ENCODE data around the gene RHAG. TPM values are rescaled to one million over a fixed set of nuclear protein-coding genes. Genes with fewer than 3 reads are reported as not detected.
"Not testable (repeated sequence)": the region's sequence is repeated elsewhere in the genome, so short reads cannot be mapped to it uniquely, and the experiment has no call there.

RHAG gene
- total and polyA plus RNA-seq, 9 donors = 0.40 to 0.43 TPM; not detected in 7

DNA sequence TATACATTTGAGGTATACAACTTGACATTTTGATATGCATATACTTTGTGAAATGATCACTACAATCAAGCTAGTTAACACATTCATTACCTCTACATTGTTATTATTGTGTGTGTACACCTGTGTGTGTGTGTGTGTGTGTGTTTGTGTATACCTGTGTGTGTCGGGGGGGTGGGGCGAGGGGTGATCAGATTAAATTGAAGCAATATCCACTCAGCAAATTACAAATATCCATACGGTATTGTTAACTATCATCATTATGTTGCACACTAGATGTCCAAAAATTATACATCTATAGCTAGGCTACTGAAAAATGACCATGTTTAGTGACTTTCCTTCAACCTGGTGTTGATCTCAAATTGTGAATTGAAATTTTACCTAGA lies 1.8 kb downstream of the RHAG start:
- H3K4me1 ChIP-seq (ENCODE audit: insufficient read depth) = no peaks in the 10 kb centered on the region
- H3K27me3 ChIP-seq = no peaks in the 10 kb centered on the region
- H3K9me3 ChIP-seq = no peaks in the 10 kb centered on the region
- no peak for DNase-seq
- TF ChIP-seq, protein P1, sequence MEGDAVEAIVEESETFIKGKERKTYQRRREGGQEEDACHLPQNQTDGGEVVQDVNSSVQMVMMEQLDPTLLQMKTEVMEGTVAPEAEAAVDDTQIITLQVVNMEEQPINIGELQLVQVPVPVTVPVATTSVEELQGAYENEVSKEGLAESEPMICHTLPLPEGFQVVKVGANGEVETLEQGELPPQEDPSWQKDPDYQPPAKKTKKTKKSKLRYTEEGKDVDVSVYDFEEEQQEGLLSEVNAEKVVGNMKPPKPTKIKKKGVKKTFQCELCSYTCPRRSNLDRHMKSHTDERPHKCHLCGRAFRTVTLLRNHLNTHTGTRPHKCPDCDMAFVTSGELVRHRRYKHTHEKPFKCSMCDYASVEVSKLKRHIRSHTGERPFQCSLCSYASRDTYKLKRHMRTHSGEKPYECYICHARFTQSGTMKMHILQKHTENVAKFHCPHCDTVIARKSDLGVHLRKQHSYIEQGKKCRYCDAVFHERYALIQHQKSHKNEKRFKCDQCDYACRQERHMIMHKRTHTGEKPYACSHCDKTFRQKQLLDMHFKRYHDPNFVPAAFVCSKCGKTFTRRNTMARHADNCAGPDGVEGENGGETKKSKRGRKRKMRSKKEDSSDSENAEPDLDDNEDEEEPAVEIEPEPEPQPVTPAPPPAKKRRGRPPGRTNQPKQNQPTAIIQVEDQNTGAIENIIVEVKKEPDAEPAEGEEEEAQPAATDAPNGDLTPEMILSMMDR (IDR thresholded peaks at IDR 0.05) = no peak
- no peak for TF ChIP-seq POLR2A (IDR thresholded peaks at IDR 0.05)
- TF ChIP-seq EP300 (IDR thresholded peaks at IDR 0.05) = no peak
- no peak overlapping the region for H3K4me3 ChIP-seq
- WGBS, 3 donors = 70 to 91% (median 74%) methylated on average over 3 of the region's 3 CpGs
- intact Hi-C loops (cut with DNase I) = no loop called here
- H3K27ac ChIP-seq = no peak overlapping the region
- no peaks in the 10 kb centered on the region for H3K36me3 ChIP-seq

DNA sequence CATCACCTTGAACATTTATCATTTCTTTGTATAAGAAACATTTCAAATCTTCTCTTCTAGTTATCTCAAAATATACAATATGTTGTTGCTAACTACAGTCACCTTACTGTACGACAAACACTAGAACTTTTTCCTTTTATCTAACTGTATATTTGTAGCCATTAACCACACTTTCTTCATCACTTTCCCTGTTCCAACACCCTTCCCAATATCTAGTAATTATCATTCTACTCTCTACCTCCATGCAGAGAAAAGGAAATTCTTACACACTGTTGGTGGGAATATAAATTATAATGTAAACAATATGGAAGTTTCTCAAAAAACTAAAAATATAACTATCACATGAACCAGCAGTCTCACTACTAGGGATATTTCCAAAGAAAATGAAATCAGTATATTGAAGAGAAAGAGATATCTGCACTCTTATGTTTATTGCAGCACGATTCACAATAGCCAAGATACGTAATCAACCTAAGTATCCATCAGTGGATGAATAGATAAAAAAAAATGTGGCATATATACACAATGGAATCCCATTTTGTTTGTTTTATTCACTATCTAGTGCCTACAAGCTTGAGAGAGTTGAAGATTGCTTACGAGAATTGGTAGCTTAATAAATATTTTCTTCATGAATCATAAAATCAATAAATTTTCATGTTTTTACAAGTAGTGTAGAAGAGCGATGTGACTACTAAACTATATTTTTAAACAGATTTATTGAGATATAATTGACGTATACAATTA lies 2.4 kb downstream of the RHAG start:
- no peaks in the 10 kb centered on the region for H3K4me1 ChIP-seq (ENCODE audit: insufficient read depth)
- no peak for DNase-seq
- WGBS, 3 donors = 83 to 88% (median 88%) methylated on average over 6 of the region's 6 CpGs
- H3K4me3 ChIP-seq = no peak overlapping the region
- H3K36me3 ChIP-seq = no peaks in the 10 kb centered on the region
- TF ChIP-seq EP300 (IDR thresholded peaks at IDR 0.05) = no peak
- TF ChIP-seq POLR2A (IDR thresholded peaks at IDR 0.05) = no peak
- TF ChIP-seq, protein P1 (IDR thresholded peaks at IDR 0.05) = no peak
- H3K27ac ChIP-seq = no peak overlapping the region
- H3K9me3 ChIP-seq = no peaks in the 10 kb centered on the region
- intact Hi-C loops (cut with DNase I) = no loop called here
- no peaks in the 10 kb centered on the region for H3K27me3 ChIP-seq

DNA sequence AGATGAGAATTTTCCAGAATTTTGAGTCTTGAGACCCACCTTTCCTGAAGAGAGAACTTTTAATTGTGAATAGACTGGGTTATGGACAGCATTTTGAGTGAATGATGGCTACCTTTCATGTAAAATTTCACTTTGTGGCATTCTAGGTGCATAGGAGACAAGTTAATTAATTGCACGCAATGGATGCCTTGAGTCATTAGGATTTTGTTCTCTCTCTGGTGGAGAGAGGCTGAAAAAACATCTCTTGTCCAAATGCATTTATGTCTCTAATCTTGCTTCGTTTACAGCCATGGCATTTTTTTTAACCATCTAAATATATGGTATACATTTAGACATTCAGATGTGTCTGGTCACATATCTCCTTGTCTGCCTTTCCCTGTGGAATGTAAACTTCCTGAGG lies 3.1 kb downstream of the RHAG start:
- Histone ChIP-seq H3K9me3 (no peaks in the 10 kb centered on the region), H3K27me3 (no peaks in the 10 kb centered on the region), H3K36me3 (no peaks in the 10 kb centered on the region), H3K27ac (no peak overlapping the region), H3K4me3 (no peak overlapping the region), H3K4me1 (ENCODE audit: insufficient read depth) (no peaks in the 10 kb centered on the region)
- intact Hi-C loops (cut with DNase I) = no loop called here
- no peak for DNase-seq
- whole genome bisulfite sequencing, 3 donors = 78 to 83% (median 80%) methylated on average over 2 of the region's 2 CpGs
- TF ChIP-seq, protein P1 (IDR thresholded peaks at IDR 0.05) = no peak
- TF ChIP-seq EP300 (IDR thresholded peaks at IDR 0.05) = no peak
- TF ChIP-seq POLR2A (IDR thresholded peaks at IDR 0.05) = no peak

DNA sequence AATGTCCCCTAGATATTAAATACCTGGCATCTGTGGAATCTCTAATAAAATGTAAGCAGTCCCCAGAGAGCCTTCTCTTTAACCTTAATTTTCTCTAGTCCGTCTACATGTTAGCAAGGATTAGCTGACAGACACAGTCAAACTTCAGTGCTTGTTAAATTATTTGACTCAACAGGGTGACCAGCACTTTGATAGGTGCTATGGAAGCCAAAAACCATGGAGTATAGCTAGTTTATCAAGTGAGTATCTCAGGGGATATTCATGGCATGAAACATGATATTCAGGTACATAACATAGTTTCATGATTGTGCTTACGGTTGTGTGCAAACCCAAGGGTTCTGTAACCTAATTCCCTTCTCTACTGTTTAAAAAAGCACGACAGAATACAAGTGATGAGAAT lies 3.9 kb downstream of the RHAG start:
- 83 to 86% (median 85%) methylated on average over 3 of the region's 3 CpGs for WGBS, 3 donors
- intact Hi-C loops (cut with DNase I) = no loop called here
- DNase-seq = no peak
- TF ChIP-seq EP300 (IDR thresholded peaks at IDR 0.05) = no peak
- TF ChIP-seq POLR2A (IDR thresholded peaks at IDR 0.05) = no peak
- TF ChIP-seq, protein P1 (IDR thresholded peaks at IDR 0.05) = no peak
- Histone ChIP-seq H3K36me3 (no peaks in the 10 kb centered on the region), H3K27ac (no peak overlapping the region), H3K4me3 (no peak overlapping the region), H3K27me3 (no peaks in the 10 kb centered on the region), H3K4me1 (ENCODE audit: insufficient read depth) (no peaks in the 10 kb centered on the region), H3K9me3 (no peaks in the 10 kb centered on the region)

DNA sequence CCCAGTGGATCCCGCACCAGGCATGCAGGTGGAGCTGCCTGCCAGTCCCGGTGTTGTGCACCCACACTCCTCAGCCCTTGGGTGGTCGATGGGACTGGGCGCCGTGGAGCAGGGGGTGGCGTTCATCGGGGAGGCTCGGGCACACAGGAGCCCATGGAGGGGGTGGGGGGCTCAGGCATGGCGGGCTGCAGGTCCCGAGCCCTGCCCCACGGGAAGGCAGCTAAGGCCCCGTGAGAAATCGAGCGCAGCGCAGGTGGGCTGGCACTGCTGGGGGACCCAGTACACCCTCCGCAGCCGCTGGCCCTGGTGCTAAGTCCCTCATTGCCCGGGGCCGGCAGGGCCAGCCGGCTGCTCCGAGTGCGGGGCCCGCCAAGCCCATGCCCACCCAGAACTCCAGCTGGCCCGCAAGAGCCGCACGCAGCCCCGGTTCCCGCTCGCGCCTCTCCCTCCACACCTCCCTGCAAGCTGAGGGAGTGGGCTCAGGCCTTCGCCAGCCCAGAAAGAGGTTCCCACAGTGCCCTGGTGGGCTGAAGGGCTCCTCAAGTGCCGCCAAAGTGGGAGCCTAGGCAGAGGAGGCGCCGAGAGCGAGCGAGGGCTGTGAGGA lies 7.1 kb downstream of the RHAG start:
- H3K4me3 ChIP-seq; H3K9me3 ChIP-seq; H3K27me3 ChIP-seq; DNase-seq; H3K4me1 ChIP-seq (ENCODE audit: insufficient read depth); H3K27ac ChIP-seq; H3K36me3 ChIP-seq; intact Hi-C loops (cut with DNase I): not testable (repeated sequence)
- 94 to 97% (median 96%) methylated on average over 23 to 36 of the region's 36 CpGs for WGBS, 3 donors
